AG09309 (cell line): ENCODE results near the gene KIF3B.
"Not testable (repeated sequence)": the region's sequence is repeated elsewhere in the genome, so short reads cannot be mapped to it uniquely, and the experiment has no call there.

Source experiments
- DNase-seq: peaks from one replicate; pipeline ENCODE4 v3.0.0-alpha.2; 2010; ENCODE audit warnings: low read depth
- H3K4me3 ChIP-seq: 2 replicates; pipeline ENCODE4 v1.5.1; 2011; ENCODE audit warnings: mild to moderate bottlenecking, low read depth, low read length, moderate library complexity; ENCODE audit not compliant: control insufficient read depth
- CTCF ChIP-seq: IDR thresholded peaks from 2 replicates; pipeline ENCODE4 v1.5.1; 2011; ENCODE audit warnings: mild to moderate bottlenecking, low read depth, low read length, inconsistent platforms; ENCODE audit not compliant: insufficient read depth, control insufficient read depth; ENCODE audit errors: missing control alignments

Gene KIF3B

GRCh38 chr20:32285621-32286371 lies 8.3 kb downstream of the KIF3B start:
- no peak for TF ChIP-seq CTCF
- H3K4me3 ChIP-seq = no peak overlapping the region
- DNase-seq = no peak

- no peak for DNase-seq
- H3K4me3 ChIP-seq = no peak overlapping the region
- no peak for TF ChIP-seq CTCF
Observed at GRCh38 chr20:32287231-32287638, 9.8 kb downstream of the KIF3B start.

- H3K4me3 ChIP-seq = no peak overlapping the region
- no peak for TF ChIP-seq CTCF
- no peak for DNase-seq
Observed at GRCh38 chr20:32288225-32288849, 10.9 kb downstream of the KIF3B start.

- DNase-seq = not testable (repeated sequence)
Observed at GRCh38 chr20:32289299-32289660, 11.8 kb downstream of the KIF3B start.

GRCh38 chr20:32289661-32290431 lies 12.4 kb downstream of the KIF3B start:
- TF ChIP-seq CTCF = no peak
- no peak overlapping the region for H3K4me3 ChIP-seq
- DNase-seq = no peak

More at GRCh38 chr20:32289299-32289660, 11.8 kb downstream of the KIF3B start:
- H3K4me3 ChIP-seq = not testable (repeated sequence)

GRCh38 chr20:32291166-32291565 lies 13.7 kb downstream of the KIF3B start:
- DNase-seq = no peak
- no peak for TF ChIP-seq CTCF
- no peak overlapping the region for H3K4me3 ChIP-seq

DNA sequence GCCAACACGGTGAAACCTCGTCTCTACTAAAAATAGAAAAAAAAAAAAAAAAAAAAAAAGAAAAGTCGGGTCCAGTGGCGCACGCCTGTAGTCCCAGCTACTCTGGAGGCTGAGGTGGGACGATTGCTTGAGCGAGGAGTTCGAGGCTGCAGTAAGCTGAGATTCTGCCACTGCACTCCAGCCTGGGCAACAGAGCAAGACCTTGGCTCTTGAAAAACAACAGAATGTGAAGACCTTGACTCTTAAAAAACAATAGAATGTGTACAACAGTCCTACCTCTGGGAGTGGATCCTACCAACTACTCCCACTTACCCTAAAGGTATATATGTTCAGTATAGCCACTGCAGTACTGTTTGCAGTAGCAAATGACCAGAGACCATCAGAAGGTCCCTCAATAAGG lies 15.1 kb downstream of the KIF3B start:
- no peak for TF ChIP-seq CTCF
- DNase-seq = no peak

More for the DNA sequence above, 15.1 kb downstream of the KIF3B start:
- no peak overlapping the region for H3K4me3 ChIP-seq
